NCI-H82 (cell line): ENCODE measurements around the gene UBE2R2.
"Not testable (repeated sequence)": the region's sequence is repeated elsewhere in the genome, so short reads cannot be mapped to it uniquely, and the experiment has no call there.

Source experiments
- DNase-seq: peaks from one replicate; lab custom pipeline; 2025; lab: John Stamatoyannopoulos, UW

The UBE2R2 gene, protein sequence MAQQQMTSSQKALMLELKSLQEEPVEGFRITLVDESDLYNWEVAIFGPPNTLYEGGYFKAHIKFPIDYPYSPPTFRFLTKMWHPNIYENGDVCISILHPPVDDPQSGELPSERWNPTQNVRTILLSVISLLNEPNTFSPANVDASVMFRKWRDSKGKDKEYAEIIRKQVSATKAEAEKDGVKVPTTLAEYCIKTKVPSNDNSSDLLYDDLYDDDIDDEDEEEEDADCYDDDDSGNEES

GRCh38 chr9:33816327-33817252, at the start of gene UBE2R2:
TSS of gene UBE2R2 (plus strand) at chr9:33817160. CDS start at chr9:33817758, 598 bp downstream.
- peak; percentile 95 for DNase-seq

DNA sequence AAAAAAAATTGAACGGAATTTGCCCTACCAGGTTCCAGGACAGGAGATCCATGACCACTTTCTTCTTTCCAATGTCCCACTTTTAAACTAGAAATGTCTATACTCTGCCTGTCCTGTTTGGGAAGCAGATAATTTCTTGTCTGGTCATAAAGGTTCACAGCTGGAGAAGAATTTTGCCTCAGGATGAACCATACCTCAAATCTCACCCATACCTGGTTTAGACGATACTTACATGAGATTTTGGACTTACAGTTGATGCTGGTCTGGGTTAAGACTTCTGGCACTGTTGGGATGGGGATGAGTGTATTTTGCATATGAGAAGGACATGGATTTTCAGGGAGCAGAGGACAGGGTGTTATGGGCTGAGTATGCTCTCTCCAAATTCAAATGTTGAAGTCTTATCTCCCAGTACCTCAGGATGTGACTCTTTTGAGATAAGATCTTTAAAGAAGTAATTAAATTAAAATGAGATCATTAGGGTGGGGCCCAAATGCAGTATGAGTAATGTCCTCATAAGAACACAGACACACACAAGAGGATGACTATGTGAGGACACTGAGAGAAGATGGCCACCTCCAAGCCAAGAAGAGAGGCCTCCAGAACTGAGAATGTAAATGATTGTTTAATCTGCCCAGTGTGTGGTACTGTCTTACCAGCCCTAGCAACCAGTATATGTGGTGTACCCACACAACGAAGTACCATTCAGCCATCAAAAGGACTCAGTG, 46.6 kb upstream of the UBE2R2 start:
- not testable (repeated sequence) for DNase-seq

- DNase-seq: not testable (repeated sequence)
Observed at GRCh38 chr9:33773135-33773534, 43.8 kb upstream of the UBE2R2 start.

DNA sequence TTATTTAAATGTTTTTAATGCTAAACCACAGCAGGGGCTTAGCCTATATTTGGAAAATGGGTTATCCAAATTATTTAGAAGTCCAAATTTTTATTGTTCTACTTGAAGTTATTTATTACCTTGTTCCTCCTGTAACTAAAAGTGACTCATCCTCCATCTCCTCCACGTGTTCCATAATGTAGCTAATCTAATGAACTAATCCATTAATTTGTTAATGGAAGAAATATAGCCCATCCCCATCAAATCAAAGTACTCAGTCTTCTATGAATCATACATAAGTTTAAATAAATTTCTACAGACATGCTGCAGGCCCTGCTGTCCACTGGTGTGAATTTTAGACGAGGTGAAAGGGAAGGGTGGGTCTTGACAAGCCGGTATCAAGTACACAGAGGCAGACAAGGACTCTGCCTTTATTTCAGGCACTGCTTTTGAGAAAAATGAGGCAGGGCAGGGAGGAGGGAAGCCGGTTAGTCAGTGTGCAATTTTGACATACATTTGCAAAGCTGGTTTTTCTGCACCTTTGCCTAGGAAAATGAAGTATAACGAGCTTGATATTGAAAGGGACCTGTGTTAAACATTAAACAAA, 42.8 kb upstream of the UBE2R2 start:
- DNase-seq: not testable (repeated sequence)

DNA sequence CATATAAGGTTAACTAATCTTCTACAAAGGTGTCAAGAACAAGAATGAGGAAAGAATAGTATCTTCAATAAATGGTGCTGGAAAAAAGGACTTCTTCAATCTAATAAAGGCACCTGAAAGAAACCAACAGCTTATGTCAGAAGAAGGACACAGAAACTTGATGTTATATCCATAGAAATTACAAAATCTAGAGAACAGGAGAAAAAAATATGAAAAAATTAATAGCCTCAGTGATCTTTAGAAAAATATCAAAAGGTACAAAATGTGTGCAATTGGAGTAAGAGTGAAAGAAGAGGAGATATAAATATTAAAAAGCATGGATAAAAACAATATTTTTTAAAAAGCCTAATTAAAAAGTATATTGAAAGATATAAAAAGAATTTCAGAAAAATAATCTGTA, 40.4 kb upstream of the UBE2R2 start:
- DNase-seq: no peak

DNA sequence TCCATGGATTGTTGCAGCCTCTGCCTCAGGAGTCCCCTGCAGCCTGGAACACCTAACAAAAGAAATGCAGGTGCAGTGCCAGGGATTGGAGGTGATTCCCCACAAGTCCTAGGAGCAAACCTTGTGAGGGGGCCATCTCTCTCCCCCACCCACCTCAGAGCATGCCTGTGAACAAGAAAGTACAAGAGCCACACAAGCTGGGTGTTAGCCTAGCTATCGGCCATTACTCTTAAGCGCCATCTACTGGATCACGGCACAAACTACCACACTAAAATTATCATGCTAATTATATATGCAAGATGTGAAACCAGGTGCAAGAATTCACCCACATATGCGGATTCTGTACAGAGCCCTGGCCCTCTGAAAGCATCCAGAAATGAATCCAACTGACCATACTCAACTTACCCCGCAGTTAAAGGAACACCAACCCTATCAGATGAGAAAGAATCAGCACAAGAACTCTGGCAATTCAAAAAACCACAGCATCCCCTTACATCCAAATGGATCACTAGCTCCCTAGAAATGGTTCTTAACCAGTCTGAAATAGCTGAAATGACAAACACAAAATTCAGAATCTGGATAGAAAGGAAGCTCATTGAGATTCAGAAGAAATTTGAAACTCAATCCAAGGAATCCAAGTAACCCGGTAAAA, 38.1 kb upstream of the UBE2R2 start:
- DNase-seq: peak; percentile 80

DNA sequence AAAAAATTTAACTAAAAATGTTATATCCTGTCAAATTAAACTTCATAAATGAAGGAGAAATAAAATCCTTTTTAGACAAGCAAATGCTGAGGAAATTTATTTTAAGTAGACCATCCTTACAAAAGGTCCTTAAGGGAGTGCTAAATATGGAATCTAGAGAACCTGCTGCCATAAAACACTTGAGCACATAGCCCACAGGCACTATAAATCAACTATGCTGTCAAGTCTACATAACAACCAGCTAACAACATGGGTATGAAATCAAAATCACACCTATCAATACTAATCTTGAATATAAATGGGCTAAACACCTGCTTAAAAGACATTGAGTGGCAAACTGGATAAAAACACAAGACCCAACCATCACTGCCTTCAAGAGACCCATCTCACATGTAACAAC, 36.7 kb upstream of the UBE2R2 start:
- DNase-seq: no peak

GRCh38 chr9:33781736-33782135, 35.2 kb upstream of the UBE2R2 start:
- no peak for DNase-seq

DNA sequence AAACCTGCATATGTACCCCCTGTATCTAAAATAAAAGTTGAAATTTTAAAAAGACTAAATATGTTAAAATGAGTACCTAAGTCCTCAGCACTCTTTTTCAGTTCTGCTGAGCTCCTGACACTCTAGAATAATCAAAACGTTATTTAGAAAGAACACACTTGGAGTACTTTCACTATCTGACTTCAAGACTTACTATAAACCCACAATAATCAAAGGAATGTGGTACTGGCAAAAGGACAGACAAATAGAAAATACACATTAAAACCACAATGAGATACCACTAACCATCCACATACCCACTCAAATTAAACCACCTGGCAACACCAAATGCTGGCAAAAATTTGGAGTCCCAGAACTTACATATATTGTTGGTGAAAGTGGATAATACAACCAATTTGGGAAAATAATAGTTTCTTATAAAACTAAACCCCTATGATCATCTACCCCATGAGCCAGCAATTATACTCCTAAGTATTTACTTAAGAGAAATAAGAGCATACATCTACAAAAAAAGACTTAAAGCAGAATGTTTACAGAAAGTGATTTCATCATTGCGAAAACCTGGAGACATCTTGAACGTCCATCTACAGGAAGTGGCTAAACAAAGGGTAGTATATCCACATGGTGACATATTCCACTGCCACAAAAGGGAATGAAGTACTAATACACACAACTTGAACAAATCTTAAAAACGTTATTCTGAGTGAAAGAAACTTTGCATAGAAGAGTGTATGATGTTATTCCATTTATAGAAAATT, 34.4 kb upstream of the UBE2R2 start:
- no peak for DNase-seq

DNA sequence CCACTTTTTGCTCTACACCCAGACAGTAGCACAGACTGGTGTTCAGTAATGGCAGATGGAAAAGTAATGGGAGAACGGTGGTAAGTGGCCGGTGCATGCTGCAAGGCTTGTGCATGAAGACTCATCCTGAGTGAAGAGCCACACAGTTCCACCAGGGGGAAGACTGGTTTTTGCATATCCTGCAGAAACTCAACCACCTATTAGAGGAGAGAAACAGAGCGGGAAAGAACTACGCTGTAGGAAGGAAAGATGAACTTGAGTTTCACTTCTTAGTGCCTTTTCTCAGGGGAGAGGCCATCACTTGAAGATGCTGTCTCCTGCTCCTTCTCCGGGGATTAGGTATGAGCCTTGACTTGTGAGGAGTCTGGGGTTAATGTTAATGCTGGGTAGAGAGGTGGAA, 31.0 kb upstream of the UBE2R2 start:
- DNase-seq: peak; percentile 8

- no peak for DNase-seq
Observed at GRCh38 chr9:33786681-33787080, 30.3 kb upstream of the UBE2R2 start.

GRCh38 chr9:33787839-33788238, 29.1 kb upstream of the UBE2R2 start:
- DNase-seq: no peak

DNA sequence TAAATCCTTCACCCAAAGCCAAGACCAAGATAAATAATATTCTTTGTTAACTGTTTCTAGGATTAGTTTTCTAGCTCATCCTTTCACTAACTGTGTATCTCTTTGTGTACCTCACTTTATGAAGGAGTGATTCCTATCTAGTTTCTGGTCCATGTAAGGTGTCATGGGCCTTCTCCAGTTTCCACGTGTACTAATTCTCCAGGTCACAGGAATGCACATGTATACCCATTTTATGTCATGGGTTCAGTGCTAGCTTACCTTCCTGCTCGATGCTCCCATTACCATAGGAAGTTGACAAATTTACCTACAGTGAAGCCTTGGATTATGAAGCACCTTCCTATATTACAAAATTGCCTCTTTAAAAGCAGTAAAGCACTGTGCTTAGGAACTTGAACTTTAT, 27.5 kb upstream of the UBE2R2 start:
- DNase-seq: not testable (repeated sequence)

GRCh38 chr9:33791117-33791516, 25.8 kb upstream of the UBE2R2 start:
- no peak for DNase-seq

DNA sequence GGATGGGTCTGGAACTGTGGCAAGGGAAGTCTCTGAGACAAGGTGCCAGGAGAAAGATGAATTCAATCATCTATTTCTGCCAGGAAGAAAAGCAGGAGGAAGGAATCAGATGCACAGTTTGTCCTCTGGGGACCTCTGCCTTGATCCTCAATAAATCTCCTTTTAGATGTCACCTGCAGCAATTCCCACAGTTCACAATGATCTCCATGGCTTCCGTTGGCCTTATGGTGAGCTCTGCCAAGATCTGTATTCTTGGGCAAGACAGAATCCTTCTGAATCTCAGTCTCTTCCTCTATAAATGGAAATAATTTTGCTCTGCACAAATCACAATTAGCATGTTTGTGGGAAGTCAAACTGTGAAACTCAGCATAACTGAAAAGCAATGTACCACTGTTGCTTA, 23.5 kb upstream of the UBE2R2 start:
- not testable (repeated sequence) for DNase-seq

- no peak for DNase-seq
Observed at GRCh38 chr9:33794560-33794959, 22.4 kb upstream of the UBE2R2 start.

DNA sequence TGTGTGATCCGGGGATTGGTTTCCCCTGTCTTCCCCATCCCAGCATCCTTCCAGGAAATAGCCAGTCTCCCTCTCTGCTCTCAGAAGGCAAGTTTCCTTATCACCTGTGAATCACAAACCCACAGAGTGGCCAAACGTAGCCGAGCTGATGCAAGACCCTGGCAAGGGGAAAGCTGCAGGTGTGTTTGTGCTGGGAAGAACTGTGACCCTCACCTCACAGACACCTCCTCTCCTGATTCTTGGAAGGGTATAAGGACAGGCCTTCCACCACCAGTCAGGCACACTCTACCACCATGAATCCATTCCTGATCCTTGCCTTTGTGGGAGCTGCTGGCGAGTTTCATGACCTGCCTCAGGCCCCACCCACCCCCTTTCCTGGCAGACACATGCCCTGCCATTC, 21.7 kb upstream of the UBE2R2 start, which contains the start of gene PRSS3:
PRSS3 (plus strand) TSS at position 281 of the 400 bp plus-strand sequence; CDS start at position 294, 13 bp downstream.
- no peak for DNase-seq

DNA sequence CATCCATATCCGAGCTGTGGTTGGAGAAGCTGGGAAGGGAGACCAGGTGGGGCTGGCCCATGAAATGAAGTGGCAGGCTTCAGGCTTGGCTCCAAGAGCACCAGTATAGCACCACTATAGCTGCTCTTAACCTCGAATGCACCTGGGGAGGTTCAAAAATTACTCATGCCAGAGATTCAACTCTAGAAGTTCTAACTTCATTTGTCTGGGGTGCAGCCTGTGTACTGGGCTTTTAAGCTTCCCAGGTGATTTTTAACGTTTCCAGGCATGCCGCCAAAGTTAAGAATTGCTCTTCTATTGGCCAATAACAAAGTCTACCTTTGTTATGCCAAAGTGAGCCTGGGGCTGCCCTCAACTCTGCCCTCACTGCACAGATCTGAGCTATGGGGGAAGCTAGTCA, 21.1 kb upstream of the UBE2R2 start:
- no peak for DNase-seq

DNA sequence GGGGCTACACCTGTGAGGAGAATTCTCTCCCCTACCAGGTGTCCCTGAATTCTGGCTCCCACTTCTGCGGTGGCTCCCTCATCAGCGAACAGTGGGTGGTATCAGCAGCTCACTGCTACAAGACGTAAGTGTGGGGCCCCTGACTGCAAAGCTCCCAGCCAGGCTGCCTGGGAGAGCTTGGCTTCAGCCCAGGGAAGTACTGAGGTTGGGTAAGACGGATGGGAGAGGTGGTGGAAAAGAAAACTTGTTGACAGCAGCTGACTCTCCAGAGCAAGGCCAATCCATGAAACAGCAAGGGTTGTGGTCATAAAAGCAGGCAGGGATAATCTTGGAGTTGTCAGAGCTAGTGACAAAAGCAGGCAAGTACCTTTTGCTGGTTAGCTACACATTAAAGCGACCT, 20.3 kb upstream of the UBE2R2 start:
- DNase-seq: not testable (repeated sequence)

GRCh38 chr9:33797837-33798236, 19.1 kb upstream of the UBE2R2 start:
- no peak for DNase-seq

DNA sequence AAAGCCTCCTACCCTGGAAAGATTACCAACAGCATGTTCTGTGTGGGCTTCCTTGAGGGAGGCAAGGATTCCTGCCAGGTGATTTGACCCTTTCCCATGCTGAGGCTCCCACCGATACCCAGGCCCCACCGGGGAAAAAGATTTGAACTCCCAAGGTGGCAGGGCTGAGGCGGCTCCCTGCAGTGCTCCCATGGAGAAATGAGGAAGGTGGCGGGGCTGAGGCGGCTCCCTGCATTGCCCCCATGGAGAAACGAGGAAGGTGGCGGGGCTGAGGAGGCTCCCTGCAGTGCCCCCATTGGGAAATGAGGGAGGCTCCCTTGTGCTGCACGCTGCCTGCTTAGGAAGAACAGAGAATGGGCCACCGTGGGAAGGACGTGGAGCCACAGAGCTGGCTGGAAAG, 18.4 kb upstream of the UBE2R2 start:
- no peak for DNase-seq
